ENCODE measurements around the gene CATSPERB.
"Not testable (repeated sequence)": the region's sequence is repeated elsewhere in the genome, so short reads cannot be mapped to it uniquely, and the experiment has no call there.

Gene CATSPERB

GRCh38 chr14:91681893-91682563 is 49.9 kb downstream of the CATSPERB start:
- Histone ChIP-seq H3K27me3 (replicated peaks; ENCODE audit: control insufficient read depth, insufficient read depth, low read length, poor library complexity, severe bottlenecking) (no peaks in the 10 kb centered on the region), H3K27ac (ENCODE audit: insufficient read depth, low read length, poor library complexity, severe bottlenecking) (no peak overlapping the region), H3K4me3 (ENCODE audit: insufficient read depth, low read depth, low read length, poor library complexity, severe bottlenecking) (no peak overlapping the region), H3K36me3 (ENCODE audit: control insufficient read depth, insufficient read depth, low read length) (no peaks in the 10 kb centered on the region), H3K4me1 (ENCODE audit: control insufficient read depth, insufficient read depth, low read length, poor library complexity, severe bottlenecking) (no peaks in the 10 kb centered on the region), H3K9me3 (ENCODE audit: control insufficient read depth, low read length) (no peaks in the 10 kb centered on the region)
- no peak for DNase-seq

DNA sequence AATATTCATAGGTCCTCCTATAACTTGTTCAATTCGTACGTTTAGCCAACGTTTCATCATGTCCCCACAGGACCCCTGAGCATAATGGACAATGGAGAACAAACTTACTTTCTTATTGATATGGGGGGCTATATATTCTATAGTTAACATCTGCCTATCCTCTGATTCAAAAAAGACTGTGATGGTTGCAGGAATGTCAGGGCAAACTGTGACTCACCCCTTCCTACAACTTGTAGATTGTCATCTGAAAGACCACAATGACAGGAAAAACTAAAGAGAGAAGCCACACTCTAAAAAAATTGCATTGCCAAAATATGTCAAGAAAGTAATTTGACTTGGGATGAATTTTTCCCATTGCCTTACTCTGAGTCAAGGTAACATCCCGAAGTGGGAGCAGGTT is 50.8 kb downstream of the CATSPERB start:
- H3K27ac ChIP-seq (ENCODE audit: insufficient read depth, low read length, poor library complexity, severe bottlenecking) = no peak overlapping the region
- H3K4me3 ChIP-seq (ENCODE audit: insufficient read depth, low read depth, low read length, poor library complexity, severe bottlenecking) = no peak overlapping the region
- DNase-seq = no peak
- H3K9me3 ChIP-seq (ENCODE audit: control insufficient read depth, low read length) = no peaks in the 10 kb centered on the region
- H3K4me1 ChIP-seq (ENCODE audit: control insufficient read depth, insufficient read depth, low read length, poor library complexity, severe bottlenecking) = no peaks in the 10 kb centered on the region
- no peaks in the 10 kb centered on the region for H3K27me3 ChIP-seq (replicated peaks; ENCODE audit: control insufficient read depth, insufficient read depth, low read length, poor library complexity, severe bottlenecking)
- no peaks in the 10 kb centered on the region for H3K36me3 ChIP-seq (ENCODE audit: control insufficient read depth, insufficient read depth, low read length)

GRCh38 chr14:91679273-91679672 is 52.6 kb downstream of the CATSPERB start:
- no peaks in the 10 kb centered on the region for H3K27me3 ChIP-seq (replicated peaks; ENCODE audit: control insufficient read depth, insufficient read depth, low read length, poor library complexity, severe bottlenecking)
- no peaks in the 10 kb centered on the region for H3K9me3 ChIP-seq (ENCODE audit: control insufficient read depth, low read length)
- no peak overlapping the region for H3K27ac ChIP-seq (ENCODE audit: insufficient read depth, low read length, poor library complexity, severe bottlenecking)
- no peak for DNase-seq
- H3K4me3 ChIP-seq (ENCODE audit: insufficient read depth, low read depth, low read length, poor library complexity, severe bottlenecking) = no peak overlapping the region
- no peaks in the 10 kb centered on the region for H3K4me1 ChIP-seq (ENCODE audit: control insufficient read depth, insufficient read depth, low read length, poor library complexity, severe bottlenecking)
- H3K36me3 ChIP-seq (ENCODE audit: control insufficient read depth, insufficient read depth, low read length) = no peaks in the 10 kb centered on the region

DNA sequence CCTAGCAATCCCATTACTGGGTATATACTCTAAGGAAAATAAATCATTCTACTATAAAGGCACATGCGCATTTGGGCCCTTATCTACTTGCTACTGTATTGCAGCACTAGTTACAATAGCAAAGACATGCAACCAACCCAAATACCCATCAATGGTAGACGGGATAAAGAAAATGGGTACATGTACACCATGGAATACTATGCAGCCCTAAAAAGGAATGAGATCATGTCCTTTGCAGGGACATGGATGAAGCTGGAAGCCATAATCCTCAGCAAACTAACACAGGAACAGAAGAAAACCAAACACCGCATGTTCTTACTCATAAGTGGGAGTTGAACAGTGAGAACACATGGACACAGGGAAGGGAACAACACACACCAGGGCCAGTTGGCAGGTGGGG is 54.2 kb downstream of the CATSPERB start:
- not testable (repeated sequence) for H3K4me3 ChIP-seq (ENCODE audit: insufficient read depth, low read depth, low read length, poor library complexity, severe bottlenecking); H3K4me1 ChIP-seq (ENCODE audit: control insufficient read depth, insufficient read depth, low read length, poor library complexity, severe bottlenecking); DNase-seq; H3K27me3 ChIP-seq (replicated peaks; ENCODE audit: control insufficient read depth, insufficient read depth, low read length, poor library complexity, severe bottlenecking); H3K36me3 ChIP-seq (ENCODE audit: control insufficient read depth, insufficient read depth, low read length); H3K9me3 ChIP-seq (ENCODE audit: control insufficient read depth, low read length); H3K27ac ChIP-seq (ENCODE audit: insufficient read depth, low read length, poor library complexity, severe bottlenecking)

- no peak for DNase-seq
- H3K9me3 ChIP-seq (ENCODE audit: control insufficient read depth, low read length) = no peaks in the 10 kb centered on the region
- H3K27ac ChIP-seq (ENCODE audit: insufficient read depth, low read length, poor library complexity, severe bottlenecking) = no peak overlapping the region
- H3K36me3 ChIP-seq (ENCODE audit: control insufficient read depth, insufficient read depth, low read length) = no peaks in the 10 kb centered on the region
- no peak overlapping the region for H3K4me3 ChIP-seq (ENCODE audit: insufficient read depth, low read depth, low read length, poor library complexity, severe bottlenecking)
- no peaks in the 10 kb centered on the region for H3K4me1 ChIP-seq (ENCODE audit: control insufficient read depth, insufficient read depth, low read length, poor library complexity, severe bottlenecking)
- no peaks in the 10 kb centered on the region for H3K27me3 ChIP-seq (replicated peaks; ENCODE audit: control insufficient read depth, insufficient read depth, low read length, poor library complexity, severe bottlenecking)
Measured at GRCh38 chr14:91674911-91675310, 57.0 kb downstream of the CATSPERB start.

DNA sequence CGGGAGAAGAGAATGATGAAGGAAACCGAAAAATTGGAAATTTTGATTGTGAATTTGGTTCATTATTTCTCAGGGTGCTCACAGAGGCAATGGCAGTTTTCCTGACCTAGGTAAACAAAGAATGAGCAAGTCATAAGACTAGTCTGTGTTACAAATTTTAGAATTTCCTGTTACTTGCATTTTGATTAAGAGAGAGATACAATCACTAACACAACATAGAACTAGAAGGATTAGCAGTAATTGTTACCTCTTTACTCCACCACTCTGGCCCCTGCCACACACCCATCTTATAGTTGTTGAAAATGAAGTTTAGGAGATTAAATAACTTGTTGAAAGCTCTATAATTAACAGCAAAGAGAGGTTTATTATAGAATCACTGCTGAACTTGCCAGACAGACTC is 62.0 kb downstream of the CATSPERB start:
- no peak overlapping the region for H3K27ac ChIP-seq (ENCODE audit: insufficient read depth, low read length, poor library complexity, severe bottlenecking)
- no peak overlapping the region for H3K4me3 ChIP-seq (ENCODE audit: insufficient read depth, low read depth, low read length, poor library complexity, severe bottlenecking)
- no peaks in the 10 kb centered on the region for H3K27me3 ChIP-seq (replicated peaks; ENCODE audit: control insufficient read depth, insufficient read depth, low read length, poor library complexity, severe bottlenecking)
- no peak for DNase-seq
- no peaks in the 10 kb centered on the region for H3K9me3 ChIP-seq (ENCODE audit: control insufficient read depth, low read length)
- H3K4me1 ChIP-seq (ENCODE audit: control insufficient read depth, insufficient read depth, low read length, poor library complexity, severe bottlenecking) = no peaks in the 10 kb centered on the region
- H3K36me3 ChIP-seq (ENCODE audit: control insufficient read depth, insufficient read depth, low read length) = no peaks in the 10 kb centered on the region

GRCh38 chr14:91667101-91667500 is 64.8 kb downstream of the CATSPERB start:
- not testable (repeated sequence) for H3K27ac ChIP-seq (ENCODE audit: insufficient read depth, low read length, poor library complexity, severe bottlenecking); H3K36me3 ChIP-seq (ENCODE audit: control insufficient read depth, insufficient read depth, low read length); H3K9me3 ChIP-seq (ENCODE audit: control insufficient read depth, low read length); H3K4me3 ChIP-seq (ENCODE audit: insufficient read depth, low read depth, low read length, poor library complexity, severe bottlenecking); DNase-seq; H3K27me3 ChIP-seq (replicated peaks; ENCODE audit: control insufficient read depth, insufficient read depth, low read length, poor library complexity, severe bottlenecking); H3K4me1 ChIP-seq (ENCODE audit: control insufficient read depth, insufficient read depth, low read length, poor library complexity, severe bottlenecking)

DNA sequence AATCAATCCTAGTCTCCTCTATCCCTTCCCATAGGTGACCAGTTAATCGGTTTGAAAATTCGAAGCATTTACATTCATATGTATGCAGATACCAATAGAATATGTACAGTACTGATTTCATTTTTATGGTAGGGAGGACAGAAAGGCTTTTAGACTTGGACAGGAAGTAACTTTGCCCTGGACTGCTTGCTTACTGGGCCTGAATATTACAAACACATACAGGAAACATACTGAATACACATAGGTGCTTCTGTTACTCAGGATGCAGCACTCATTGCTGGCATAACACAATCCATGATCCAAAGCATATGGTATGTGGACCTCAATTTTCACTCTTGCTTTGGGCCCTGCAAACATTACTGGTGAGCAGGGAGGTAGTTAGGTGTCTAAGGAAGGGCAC is 71.1 kb downstream of the CATSPERB start:
- Histone ChIP-seq H3K4me3 (ENCODE audit: insufficient read depth, low read depth, low read length, poor library complexity, severe bottlenecking) (no peak overlapping the region), H3K4me1 (ENCODE audit: control insufficient read depth, insufficient read depth, low read length, poor library complexity, severe bottlenecking) (no peaks in the 10 kb centered on the region), H3K36me3 (ENCODE audit: control insufficient read depth, insufficient read depth, low read length) (no peaks in the 10 kb centered on the region), H3K27me3 (replicated peaks; ENCODE audit: control insufficient read depth, insufficient read depth, low read length, poor library complexity, severe bottlenecking) (no peaks in the 10 kb centered on the region), H3K9me3 (ENCODE audit: control insufficient read depth, low read length) (no peaks in the 10 kb centered on the region), H3K27ac (ENCODE audit: insufficient read depth, low read length, poor library complexity, severe bottlenecking) (no peak overlapping the region)
- DNase-seq = no peak

DNA sequence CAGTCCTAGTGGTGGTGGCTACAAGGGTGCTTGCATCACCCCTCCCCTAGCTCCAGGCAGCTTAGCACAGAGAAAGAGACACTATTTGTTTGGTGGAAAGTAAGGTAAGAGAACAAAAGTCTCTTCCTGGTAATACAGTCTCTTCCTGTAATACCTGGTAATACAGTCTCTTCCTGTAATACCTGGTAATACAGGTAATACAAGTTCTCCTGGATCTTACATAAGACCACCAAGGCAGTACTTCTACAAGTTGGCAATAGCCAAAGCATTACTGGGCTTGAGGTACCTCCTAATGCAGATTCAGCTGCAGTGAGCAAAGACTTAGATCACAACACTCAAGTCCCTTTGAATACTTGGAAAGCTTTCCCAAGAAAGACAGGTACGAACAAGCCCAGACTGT is 77.0 kb downstream of the CATSPERB start:
- no peak overlapping the region for H3K4me3 ChIP-seq (ENCODE audit: insufficient read depth, low read depth, low read length, poor library complexity, severe bottlenecking)
- H3K4me1 ChIP-seq (ENCODE audit: control insufficient read depth, insufficient read depth, low read length, poor library complexity, severe bottlenecking) = no peaks in the 10 kb centered on the region
- no peak for DNase-seq
- H3K27ac ChIP-seq (ENCODE audit: insufficient read depth, low read length, poor library complexity, severe bottlenecking) = no peak overlapping the region
- no peaks in the 10 kb centered on the region for H3K27me3 ChIP-seq (replicated peaks; ENCODE audit: control insufficient read depth, insufficient read depth, low read length, poor library complexity, severe bottlenecking)
- H3K9me3 ChIP-seq (ENCODE audit: control insufficient read depth, low read length) = no peaks in the 10 kb centered on the region
- no peaks in the 10 kb centered on the region for H3K36me3 ChIP-seq (ENCODE audit: control insufficient read depth, insufficient read depth, low read length)

DNA sequence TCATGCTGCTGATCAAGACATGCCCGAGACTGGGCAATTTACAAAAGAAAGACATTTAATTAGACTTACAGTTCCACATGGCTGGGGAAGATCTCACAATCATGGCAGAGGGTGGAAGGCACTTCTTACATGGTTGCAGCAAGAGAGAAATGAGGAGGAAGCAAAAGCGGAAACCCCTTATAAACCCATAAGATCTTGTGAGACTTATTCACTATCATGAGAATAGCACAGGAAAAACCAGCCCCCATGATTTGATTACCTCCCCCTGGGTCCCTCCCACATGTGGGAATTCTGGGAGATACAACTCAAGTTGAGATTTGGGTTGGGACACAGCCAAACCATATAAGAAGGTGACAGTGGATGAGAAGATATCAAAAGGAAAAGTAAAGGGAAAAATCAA is 78.4 kb downstream of the CATSPERB start:
- no peaks in the 10 kb centered on the region for H3K27me3 ChIP-seq (replicated peaks; ENCODE audit: control insufficient read depth, insufficient read depth, low read length, poor library complexity, severe bottlenecking)
- H3K4me1 ChIP-seq (ENCODE audit: control insufficient read depth, insufficient read depth, low read length, poor library complexity, severe bottlenecking) = no peaks in the 10 kb centered on the region
- DNase-seq = no peak
- H3K36me3 ChIP-seq (ENCODE audit: control insufficient read depth, insufficient read depth, low read length) = no peaks in the 10 kb centered on the region
- H3K4me3 ChIP-seq (ENCODE audit: insufficient read depth, low read depth, low read length, poor library complexity, severe bottlenecking) = no peak overlapping the region
- H3K9me3 ChIP-seq (ENCODE audit: control insufficient read depth, low read length) = no peaks in the 10 kb centered on the region
- no peak overlapping the region for H3K27ac ChIP-seq (ENCODE audit: insufficient read depth, low read length, poor library complexity, severe bottlenecking)

Data from effector memory CD4-positive, alpha-beta T cell (primary cell).